GM20431 (cell line): ENCODE results near the gene SLC40A1.

Source experiments
- in situ Hi-C: fragments of 300-500 bp; cut with MseI, MboI; formaldehyde crosslinking; loops from one replicate; pipeline ENCODE4 v1.15.0; 2020; ENCODE audit warnings: low sequenced_read_pairs; ENCODE audit not compliant: unreplicated experiment

SLC40A1 gene

GRCh38 chr2:189544318-189545042 lies 36.1 kb downstream of the SLC40A1 start:
- in situ Hi-C loops, result no loop called here

GRCh38 chr2:189543367-189543766 lies 37.2 kb downstream of the SLC40A1 start:
- in situ Hi-C loops, result no loop called here

GRCh38 chr2:189542145-189542882 lies 38.3 kb downstream of the SLC40A1 start:
- in situ Hi-C loops, result no loop called here

GRCh38 chr2:189541591-189541990 lies 39.0 kb downstream of the SLC40A1 start:
- in situ Hi-C loops, result no loop called here

- in situ Hi-C loops, result no loop called here
These were observed 40.0 kb downstream of the SLC40A1 start for GRCh38 chr2:189540551-189540950.

- in situ Hi-C loops, result no loop called here
These were observed 42.2 kb downstream of the SLC40A1 start for GRCh38 chr2:189538402-189538801.

GRCh38 chr2:189536830-189537229 lies 43.8 kb downstream of the SLC40A1 start:
- in situ Hi-C loops, result no loop called here

GRCh38 chr2:189534854-189535832 lies 45.4 kb downstream of the SLC40A1 start:
- in situ Hi-C loops, result no loop called here

- in situ Hi-C loops, result no loop called here
These were observed 47.1 kb downstream of the SLC40A1 start for GRCh38 chr2:189533288-189534035.

GRCh38 chr2:189530965-189531637 lies 49.5 kb downstream of the SLC40A1 start:
- in situ Hi-C loops, result no loop called here

- in situ Hi-C loops, result no loop called here
These were observed 52.0 kb downstream of the SLC40A1 start for GRCh38 chr2:189528617-189529016.

GRCh38 chr2:189527812-189528592 lies 52.6 kb downstream of the SLC40A1 start:
- in situ Hi-C loops, result no loop called here

- in situ Hi-C loops, result no loop called here
These were observed 53.4 kb downstream of the SLC40A1 start for GRCh38 chr2:189527041-189527750.

GRCh38 chr2:189526241-189526640 lies 54.3 kb downstream of the SLC40A1 start:
- in situ Hi-C loops, result no loop called here

- in situ Hi-C loops, result no loop called here
These were observed 55.8 kb downstream of the SLC40A1 start for GRCh38 chr2:189524746-189525145.

GRCh38 chr2:189522435-189523151 lies 58.0 kb downstream of the SLC40A1 start:
- in situ Hi-C loops, result no loop called here

- in situ Hi-C loops, result no loop called here
These were observed 58.7 kb downstream of the SLC40A1 start for GRCh38 chr2:189521699-189522434.
